Measurements from ENCODE around the gene HMG20A. TPM values are rescaled to one million over a fixed set of nuclear protein-coding genes. Genes with fewer than 3 reads are reported as not detected.

The HMG20A gene
- total RNA-seq, 1 experiment from 2014 or later: 16.4 TPM

DNA sequence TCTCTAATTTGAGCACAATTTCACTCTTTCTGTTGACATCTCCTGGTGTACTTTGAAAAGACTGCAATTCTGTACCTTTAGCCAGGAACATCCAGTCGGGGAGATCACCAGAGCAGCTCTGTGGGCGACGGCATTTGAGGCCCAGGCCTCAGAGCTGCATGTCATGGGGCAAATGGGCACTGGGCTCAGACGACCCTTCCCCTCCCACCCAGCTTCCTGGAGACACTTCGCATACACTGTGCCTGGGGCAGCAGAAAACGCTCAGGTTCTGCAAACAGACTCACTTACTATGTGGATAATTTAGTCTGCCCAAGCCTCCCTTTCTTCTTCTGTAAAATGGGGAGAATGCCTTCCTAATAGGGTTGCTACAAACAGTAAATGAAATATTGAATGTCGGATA is 96.9 kb downstream of the HMG20A start:
- no peak for DNase-seq (ENCODE audit: low read depth)

DNA sequence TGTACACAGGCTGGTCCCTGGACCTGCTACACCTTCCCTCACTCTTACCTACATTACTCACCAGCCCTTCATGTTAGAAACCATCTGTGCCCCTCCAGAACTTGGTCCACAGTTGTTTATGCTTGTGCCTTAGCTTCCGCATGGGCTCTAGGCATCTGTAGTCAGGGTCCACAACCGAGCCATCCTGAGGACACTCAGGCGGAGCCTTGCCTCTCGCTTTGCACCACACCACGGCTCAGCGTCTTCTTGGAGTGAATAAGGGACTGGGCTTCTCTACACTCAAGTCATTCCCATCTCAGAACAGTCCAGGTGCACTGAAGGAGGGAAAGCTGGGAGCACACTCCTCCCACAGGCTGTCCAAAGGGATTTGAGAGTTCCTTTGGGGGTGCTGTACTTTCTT is 97.8 kb downstream of the HMG20A start:
- DNase-seq (ENCODE audit: low read depth): no peak

DNA sequence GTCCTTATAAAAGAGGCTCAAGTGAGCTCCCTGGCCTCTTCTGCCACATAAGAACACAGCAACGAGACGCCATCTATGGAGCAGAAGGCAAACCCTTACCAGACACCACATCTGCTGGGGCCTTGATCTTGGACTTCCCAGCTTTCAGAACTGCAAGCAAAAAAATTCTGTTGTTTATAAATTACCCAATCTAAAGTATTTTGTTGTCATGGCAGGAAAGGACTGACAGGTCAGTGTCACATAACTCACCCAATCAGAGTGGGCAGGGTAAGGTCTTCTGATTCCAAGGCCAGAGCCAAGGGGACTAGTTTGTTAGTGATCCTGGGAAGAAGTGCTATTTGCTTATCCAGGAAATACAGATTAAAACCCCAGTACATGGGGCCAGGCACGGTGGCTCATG is 98.9 kb downstream of the HMG20A start:
- no peak for DNase-seq (ENCODE audit: low read depth)

DNA sequence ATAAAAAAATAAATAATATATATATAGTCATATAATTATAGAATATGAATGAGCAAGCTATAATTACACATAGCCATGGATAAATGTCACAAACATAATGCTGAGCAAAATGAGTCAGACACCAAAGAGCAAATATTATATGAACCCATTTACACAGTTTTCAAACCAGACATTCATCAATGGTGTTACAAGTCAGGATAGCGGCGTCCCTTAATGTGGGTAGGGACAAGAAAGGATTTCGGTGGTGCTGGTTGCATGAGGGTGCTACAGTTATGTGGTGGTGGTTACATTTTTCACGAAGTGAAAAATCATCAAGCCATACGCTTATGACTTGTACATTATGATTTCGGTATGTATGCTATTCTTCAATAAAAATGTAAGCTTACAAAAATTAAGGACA is 100.5 kb downstream of the HMG20A start:
- no peak for DNase-seq (ENCODE audit: low read depth)

DNA sequence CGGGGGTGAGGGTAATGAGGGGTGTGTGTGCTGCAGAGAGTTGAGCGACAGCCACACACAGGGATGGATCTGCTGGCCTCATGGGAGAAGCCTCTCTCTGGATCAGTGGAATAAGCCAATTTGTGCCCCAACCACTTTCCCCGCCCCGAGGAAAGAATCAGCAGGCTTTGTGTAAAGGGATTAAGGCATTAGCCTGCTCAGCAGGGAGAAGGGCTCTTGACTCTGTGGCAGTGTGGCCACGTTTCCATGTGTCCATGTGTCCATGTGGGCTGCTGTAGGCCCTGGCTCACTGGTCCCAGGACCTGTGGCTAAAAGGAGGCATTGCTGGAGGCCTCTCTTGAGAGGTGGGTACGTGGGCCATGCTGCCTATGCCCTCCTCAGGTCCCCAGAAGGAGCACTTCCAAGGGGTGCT is 104.7 kb downstream of the HMG20A start:
- no peak for DNase-seq (ENCODE audit: low read depth)

DNA sequence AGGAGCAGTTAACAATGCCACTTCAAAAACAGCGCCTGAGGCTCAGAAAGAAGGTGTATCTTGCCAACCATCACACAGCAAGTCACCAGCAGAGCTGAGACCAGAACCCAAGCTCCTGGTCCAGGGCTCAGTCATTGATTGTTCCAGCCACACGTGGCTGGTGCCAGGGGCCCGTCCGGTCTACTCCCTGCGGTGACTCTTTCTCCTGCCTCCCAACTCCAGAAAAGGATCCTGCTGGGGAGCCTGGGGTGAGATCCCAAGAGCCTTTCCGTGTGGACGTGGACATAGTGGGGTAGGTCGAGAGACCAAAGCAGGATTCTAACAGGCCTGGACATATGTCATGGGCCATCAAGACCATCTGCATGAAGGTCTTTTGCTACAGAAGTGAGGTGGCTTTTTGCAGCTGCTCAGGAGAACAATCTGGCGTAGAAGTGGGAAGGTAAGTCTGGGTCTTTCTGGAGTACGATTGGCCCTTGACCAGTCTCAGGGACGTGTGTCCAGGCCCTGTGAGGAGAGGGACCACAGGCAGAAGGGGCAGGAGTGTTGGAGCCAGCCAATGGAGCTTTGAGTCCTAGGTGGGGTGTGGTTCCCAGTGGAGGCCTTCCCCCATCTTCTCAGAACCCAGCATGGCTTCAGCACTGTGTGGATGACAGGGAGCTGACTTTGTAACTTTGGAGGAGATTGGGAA is 105.4 kb downstream of the HMG20A start:
- DNase-seq (ENCODE audit: low read depth): no peak

DNA sequence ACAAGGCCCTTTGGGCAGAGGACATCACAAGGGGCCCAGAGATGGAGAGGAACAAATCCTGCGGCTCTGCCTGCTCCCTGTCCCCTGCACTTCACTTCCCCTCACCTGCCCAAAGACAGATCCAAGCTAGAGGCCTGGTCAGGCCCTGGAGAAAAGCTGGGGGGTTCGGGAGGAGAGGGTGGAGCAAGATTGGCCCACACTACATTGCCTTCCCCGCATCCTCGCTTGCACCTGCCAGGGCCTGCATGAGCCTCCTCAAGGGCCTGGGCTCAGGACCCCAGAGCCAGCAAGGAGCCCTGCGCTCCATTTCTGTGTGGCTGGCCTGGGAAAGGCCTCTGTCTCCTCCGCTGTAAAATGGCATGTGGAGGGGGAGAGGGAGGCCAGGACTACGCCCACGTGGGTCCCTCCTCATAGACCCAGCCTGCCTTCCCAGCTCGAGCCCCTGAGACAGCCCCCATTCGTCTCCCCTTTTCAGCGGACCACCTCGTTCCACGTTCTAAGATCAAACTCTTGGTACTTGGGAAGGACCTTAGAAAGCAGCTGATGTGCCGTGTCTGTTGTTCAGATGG is 106.0 kb downstream of the HMG20A start:
- no peak for DNase-seq (ENCODE audit: low read depth)

DNA sequence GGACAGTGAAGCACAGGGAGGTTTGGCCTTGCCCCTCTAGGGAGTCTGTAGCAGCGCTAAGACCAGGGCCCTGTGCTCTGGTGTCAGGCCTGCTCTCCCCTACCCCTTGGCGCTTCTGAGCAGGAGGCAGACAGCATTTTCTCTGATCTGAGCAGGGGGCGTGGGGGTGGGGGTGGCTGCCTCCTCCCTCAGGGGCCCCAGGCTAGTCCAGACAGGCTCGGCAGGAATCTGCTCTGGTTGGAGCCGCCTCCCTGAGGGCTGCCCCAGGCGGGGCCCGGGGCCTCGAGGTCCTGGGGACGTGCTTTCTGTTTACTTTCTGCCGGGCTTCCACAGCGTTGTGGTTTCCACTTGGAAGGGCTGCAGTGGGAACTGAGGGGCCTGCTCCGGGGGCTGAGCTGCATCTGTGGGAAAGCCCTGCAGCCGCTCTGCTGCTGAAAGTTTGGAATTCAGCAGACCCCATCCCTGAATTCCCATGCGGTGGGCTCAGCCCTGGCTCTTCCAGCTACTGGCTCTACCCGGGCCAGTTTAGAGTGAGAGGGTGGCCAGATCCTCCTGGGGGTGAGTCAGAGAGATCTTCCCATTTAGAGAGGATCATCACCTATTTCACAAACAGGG is 106.6 kb downstream of the HMG20A start:
- no peak for DNase-seq (ENCODE audit: low read depth)

DNA sequence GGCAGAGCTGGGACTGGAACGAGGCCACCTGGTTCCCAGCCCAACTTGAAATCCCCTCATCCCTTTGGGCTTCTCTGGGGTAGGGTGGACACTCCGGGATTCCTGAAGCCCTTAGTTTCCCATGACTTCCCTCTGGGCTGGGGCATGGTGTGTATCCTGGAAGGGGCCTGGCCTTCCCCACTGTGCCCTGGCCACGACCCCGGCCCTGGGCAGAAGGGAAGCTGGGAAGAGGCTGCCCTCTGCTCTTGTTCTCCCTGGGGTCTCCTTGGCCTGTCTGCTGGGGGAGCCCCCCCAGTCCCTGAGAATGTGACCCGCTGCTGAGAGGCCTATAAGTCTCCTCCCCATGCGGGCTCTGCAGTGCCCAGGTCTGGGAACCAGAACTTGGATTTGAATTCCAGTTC is 107.1 kb downstream of the HMG20A start:
- DNase-seq (ENCODE audit: low read depth): no peak

DNA sequence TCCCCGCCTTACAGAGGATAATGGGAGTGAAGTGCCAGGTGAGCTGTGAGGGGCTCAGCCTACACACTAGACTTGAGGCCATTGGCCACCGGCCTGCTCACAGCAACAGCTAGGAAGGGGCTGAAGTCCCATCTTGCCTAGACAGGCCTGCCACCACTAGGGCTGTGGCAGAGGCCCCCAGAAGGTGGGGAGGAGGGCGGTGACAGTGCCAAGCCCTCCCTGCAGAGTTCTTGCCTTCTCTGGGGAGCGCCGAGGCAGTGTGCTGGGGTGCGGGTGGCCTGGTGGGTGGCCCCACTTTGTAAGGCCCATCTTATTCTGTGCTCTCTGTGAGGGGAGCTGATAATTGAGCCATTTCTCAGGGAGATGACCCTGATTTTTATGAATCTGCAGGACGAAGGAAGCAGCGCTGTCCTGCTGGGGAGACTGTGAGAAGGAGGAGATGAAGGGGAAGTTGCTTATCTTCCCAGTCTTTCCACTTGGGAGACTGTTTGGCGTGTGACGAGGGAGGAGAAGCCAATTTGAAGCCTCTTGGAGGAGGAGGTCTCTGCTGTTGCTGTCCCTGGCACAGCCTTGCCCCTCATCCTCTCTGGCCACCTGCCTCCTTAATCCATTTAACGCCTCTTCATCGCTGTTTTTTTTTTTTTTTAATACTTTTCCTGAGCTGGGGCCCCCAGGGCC is 107.7 kb downstream of the HMG20A start:
- DNase-seq (ENCODE audit: low read depth): no peak

DNA sequence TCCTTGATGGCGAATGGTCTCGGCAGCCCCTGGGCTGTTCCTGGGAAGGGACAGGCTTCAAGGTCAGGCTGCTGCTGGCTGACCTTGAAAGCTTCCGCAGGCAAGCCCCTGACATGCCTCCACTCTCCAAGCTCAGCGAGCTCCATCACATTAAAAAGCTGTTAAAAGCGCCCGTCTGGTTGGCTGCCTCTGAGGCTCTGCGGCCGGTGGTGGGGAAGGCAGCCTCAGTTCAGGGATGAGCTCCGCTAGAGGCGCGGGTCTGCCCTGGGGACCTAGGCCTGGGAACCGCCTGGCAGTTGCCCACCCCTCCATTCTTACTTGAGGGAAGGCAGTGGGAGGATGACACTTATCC is 108.3 kb downstream of the HMG20A start:
- no peak for DNase-seq (ENCODE audit: low read depth)

DNA sequence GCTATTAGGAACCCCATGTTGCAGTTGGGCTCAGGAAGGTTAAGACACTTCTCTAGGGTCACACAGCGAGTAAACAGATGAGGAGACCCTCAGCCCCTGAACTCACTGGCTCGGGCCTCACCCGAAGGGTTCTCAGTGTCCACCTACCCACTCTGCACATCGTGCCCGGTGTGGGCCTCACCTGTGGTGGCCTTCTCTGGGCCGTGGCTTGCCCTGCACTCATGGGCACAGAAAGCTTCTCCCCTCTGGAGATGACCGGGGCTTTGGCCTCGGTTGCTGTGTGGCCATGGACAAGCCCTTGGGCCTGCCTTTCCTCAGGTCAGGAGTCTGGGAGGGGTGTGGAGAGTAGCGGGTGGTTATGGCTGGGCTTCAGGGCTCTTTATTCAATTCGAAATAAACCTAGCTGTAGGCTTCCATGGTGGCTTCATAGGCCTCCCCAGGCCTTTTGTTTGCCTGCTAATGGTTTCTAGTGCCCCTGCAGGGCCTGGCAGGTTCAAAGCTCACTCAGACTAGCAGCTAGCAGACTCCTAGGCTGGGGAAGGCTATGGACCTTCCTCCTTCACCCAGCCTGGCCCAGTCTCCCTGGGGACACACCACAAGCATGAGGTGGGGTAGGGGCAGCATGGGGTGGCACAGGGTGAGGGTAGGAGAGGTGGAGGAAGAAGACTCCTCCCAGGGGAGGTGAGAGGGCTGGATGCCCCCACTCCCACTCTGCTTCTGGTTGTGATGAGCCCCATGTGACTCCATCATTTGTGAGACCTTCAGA is 108.9 kb downstream of the HMG20A start:
- DNase-seq (ENCODE audit: low read depth): no peak

DNA sequence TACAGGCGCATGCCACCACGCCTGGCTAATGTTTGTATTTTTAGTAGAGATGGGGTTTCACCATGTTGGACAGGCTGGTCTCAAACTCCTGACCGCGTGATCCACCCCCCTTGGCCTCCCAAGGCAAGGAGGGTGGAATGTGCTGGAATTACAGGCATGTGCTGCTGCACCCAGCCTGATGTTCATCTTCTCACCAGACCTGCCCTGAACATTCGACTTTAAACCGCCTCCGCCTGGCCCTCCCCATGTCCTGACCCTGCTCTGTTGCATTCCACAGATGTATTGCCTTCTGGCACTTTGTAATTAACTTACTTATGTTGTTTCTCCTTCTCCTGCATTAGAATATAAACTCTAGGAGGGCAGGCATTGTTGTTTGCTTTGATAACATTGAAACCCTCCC is 109.9 kb downstream of the HMG20A start:
- DNase-seq (ENCODE audit: low read depth): no peak

DNA sequence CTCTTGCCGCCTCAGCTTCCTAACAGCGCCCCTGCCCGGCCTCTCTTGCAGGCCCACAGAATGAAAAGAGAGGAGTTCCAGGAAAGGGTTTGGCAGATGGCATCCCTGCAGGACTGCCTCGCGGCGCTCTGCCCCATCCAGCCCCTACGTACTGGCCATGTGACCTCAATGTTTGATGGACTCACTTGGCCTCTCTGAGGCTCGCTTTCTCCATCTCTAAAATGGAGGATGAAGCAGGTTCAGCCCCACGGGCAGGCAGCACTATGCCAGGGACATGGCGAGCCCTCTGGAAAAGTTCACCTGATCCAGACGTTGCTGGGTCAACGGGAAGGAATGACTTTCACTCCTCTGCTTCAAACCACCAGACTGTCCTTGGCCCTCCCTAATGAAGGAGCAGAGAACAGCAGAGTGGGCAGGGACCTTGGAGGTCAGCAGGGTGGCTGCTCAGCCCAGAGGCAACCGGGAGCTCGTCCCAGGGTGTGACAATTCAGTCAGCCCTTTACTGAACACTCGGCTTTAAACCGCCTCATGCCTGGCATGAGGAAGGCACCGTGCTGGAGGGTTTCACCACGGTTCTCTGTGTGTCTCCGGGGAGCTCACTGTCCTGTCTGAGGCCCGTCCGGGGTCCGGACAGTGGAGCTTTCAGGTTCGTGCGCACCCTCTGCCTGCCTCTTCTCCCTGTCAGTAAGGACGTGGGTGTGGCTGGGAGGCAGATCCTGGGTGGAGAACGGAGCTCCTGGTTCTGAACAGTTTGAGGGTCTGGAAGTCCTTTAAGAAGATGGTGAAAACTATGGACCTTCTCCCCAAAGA is 110.7 kb downstream of the HMG20A start:
- DNase-seq (ENCODE audit: low read depth): no peak

DNA sequence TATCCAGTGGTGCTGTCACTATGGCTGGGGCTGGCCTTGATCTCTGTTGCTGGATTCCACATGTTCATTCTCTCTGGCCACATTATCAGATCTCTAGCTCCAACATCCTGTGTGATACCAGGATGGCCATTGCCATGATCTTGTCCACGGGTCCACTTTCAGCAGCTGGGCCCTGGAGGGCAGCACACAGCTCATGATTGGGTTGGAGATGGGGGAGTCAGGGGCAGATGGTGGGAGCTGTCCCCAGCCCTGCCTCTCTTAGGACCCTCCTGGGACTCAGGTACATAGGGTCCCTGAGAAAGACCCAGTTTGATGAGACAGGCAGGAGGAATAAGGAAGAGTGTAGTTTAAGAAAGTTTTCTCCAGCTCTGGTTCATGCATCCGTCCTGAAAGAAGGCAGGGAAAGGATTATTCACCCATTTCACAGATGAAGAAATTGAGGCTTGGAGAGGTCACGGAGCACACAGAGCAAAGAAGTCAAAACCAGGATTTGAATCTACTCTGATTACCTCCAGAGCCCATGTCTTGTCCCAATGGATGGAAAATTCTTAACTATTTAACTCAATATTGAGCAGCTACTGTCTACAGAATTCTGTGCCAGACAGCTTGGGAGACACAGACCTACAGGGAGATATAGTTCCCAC is 111.5 kb downstream of the HMG20A start:
- no peak for DNase-seq (ENCODE audit: low read depth)

DNA sequence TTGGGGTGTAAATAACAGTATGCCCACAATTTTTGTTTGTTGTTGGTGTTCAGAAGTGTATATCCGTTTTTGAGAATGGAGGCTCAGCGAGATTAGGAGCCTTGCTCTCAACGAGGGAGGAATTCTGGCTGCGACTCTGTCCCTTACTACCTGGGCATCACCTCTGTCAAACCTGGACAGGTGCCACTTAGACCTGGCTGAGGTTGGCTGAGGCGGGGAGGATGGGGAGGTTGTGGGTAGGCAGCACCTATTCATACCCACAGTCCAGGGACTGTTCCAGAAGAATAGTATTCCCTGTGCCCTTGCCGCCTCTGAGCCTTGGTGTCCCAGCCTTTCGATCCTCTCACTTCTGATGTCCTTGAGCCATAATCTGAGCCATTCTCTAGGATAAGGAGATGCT is 112.2 kb downstream of the HMG20A start:
- DNase-seq (ENCODE audit: low read depth): no peak

DNA sequence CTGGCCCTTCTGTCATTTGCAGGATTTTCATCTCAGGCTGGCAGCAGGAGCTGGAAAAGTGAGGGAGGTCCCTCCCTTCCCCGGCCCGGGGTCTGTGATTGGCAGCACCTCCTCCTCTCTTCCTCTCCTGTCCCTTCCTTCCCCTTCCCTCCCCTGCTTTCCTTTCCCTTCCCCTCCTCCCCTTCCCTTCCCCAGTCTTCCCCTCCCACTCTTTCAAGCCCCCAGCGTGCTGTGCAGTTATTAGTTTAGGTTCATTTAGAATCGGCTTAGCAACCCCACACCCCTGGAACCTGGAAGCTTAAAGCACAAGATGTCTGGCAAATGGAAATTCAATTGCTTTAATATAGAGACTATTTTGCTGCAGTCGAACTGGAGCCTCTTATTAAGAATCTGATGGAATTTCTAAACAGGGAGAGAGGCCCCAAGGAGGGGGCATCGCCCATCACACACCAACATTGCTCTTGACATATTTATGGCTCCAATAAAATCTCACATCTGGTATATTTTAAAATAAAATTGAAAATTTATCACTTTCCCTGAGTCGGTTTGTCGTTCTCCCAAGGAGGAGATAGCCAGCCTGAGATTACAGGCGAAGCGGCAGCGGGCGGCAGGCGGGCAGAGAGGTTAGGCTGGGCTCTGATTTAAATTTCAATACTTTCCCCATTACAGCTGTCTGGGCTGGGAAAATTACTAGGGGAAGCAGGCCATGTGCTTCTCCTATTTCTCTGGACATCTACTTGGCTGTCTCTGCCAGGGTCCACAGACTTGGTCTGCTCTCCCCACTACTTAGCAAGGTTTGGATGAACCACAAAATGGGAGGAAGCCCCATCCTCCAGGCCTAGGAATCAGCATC is 113.1 kb downstream of the HMG20A start:
- DNase-seq (ENCODE audit: low read depth): no peak

All from Daoy (cell line).